ENCODE data around the gene RALGPS1. TPM values are rescaled to one million over a fixed set of nuclear protein-coding genes. Genes with fewer than 3 reads are reported as not detected.
A peak's percentile ranks its signal among the peaks of the same experiment; 100 is the strongest.

Gene RALGPS1
- total and polyA plus RNA-seq, 8 donors = 4.7 to 150 (median 42.2) TPM

DNA sequence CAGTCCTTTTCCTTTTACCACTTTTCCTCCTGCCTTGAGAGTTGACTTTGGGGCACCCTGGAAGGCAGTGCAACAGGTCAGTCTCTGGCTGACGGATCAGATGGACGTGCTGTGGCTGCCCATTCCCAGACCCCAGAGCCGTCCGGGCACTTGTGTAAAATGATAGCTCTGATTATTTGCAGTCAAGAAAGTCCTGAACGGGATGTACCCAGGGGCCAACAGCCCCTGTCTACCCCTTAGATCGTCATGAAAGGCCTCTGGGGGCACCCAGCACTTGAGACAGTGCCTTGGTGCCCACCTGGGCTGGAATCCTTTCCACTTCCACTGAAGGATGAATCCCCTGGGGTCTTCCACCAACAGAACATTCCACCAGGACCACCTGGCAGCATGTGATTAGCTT is 225.6 kb downstream of the RALGPS1 start:
- TF ChIP-seq POLR2A (IDR thresholded peaks at IDR 0.05) = no peak
- TF ChIP-seq POLR2AphosphoS5 (IDR thresholded peaks at IDR 0.05) = no peak
- TF ChIP-seq, protein P1, sequence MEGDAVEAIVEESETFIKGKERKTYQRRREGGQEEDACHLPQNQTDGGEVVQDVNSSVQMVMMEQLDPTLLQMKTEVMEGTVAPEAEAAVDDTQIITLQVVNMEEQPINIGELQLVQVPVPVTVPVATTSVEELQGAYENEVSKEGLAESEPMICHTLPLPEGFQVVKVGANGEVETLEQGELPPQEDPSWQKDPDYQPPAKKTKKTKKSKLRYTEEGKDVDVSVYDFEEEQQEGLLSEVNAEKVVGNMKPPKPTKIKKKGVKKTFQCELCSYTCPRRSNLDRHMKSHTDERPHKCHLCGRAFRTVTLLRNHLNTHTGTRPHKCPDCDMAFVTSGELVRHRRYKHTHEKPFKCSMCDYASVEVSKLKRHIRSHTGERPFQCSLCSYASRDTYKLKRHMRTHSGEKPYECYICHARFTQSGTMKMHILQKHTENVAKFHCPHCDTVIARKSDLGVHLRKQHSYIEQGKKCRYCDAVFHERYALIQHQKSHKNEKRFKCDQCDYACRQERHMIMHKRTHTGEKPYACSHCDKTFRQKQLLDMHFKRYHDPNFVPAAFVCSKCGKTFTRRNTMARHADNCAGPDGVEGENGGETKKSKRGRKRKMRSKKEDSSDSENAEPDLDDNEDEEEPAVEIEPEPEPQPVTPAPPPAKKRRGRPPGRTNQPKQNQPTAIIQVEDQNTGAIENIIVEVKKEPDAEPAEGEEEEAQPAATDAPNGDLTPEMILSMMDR (IDR thresholded peaks at IDR 0.05) = no peak
- no peak for TF ChIP-seq EP300 (IDR thresholded peaks at IDR 0.05)
- Histone ChIP-seq H3K4me1 (peaks cover 0 to 15% (median 7%) of the 10 kb centered on the region in 4 donors), H3K27ac (no peak overlapping the region), H3K9me3 (no peaks in the 10 kb centered on the region), H3K4me3 (no peak overlapping the region), H3K27me3 (no peaks in the 10 kb centered on the region), H3K36me3 (no peaks in the 10 kb centered on the region)
- peak in 1 of 2 donors; percentile 15 for DNase-seq
- intact Hi-C loops (cut with DNase I; ENCODE audit: low total_unique reads) = no loop called here
- WGBS, 5 donors = 93 to 98% (median 95%) methylated on average over 6 of the region's 6 CpGs

DNA sequence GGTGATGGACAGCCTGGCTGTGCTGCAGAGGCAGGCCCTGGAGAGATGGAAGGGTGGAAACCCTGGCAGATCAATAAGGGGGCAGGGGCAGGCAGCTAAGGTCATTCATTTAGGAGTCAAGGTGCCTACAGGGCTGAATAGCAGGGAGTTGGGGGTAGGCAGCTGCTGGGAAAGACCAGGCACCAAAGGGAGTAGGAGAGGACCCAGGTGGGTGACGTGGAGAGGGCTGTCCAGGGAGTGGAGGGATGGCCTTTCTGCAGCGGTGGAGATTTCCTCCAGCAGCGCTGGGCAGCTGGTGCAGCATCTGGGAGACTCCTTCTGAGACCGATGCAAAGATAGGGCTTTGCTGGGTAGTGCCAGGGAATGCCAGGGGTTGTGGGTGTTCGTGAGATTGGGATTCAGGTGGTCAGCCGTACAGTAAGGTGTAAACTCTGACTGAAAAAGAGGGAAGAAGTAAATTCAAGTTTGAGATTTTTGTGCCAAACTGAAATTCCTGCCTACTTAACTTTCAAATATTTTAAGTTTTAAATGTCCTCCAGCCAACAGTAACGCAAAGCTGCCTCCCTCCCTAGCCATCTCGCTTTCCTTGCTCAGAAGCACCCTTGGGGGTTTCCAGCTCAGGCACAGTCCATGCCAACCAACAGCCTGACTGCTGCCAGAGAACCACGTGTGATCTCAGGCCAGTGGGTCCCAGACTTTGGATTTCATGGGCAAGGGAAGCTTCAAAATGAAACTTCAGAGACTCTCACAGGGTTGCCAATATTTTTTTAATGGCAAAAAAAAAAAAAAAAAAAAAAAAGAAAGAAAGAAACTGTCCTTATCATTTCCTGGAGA is 226.5 kb downstream of the RALGPS1 start:
- H3K27me3 ChIP-seq = no peaks in the 10 kb centered on the region
- H3K36me3 ChIP-seq = no peaks in the 10 kb centered on the region
- intact Hi-C loops (cut with DNase I; ENCODE audit: low total_unique reads) = no loop called here
- peak in 1 of 2 donors; percentile 10 for DNase-seq
- H3K9me3 ChIP-seq = no peaks in the 10 kb centered on the region
- H3K4me3 ChIP-seq = no peak overlapping the region
- H3K4me1 ChIP-seq = peaks cover 0 to 6% (median 3%) of the 10 kb centered on the region in 4 donors
- WGBS, 5 donors = 68 to 84% (median 79%) methylated on average over 9 of the region's 9 CpGs
- H3K27ac ChIP-seq = no peak overlapping the region
- TF ChIP-seq POLR2AphosphoS5 (IDR thresholded peaks at IDR 0.05) (no peak), POLR2A (IDR thresholded peaks at IDR 0.05) (no peak), EP300 (IDR thresholded peaks at IDR 0.05) (no peak)
- TF ChIP-seq, protein P1 (IDR thresholded peaks at IDR 0.05) = no peak

DNA sequence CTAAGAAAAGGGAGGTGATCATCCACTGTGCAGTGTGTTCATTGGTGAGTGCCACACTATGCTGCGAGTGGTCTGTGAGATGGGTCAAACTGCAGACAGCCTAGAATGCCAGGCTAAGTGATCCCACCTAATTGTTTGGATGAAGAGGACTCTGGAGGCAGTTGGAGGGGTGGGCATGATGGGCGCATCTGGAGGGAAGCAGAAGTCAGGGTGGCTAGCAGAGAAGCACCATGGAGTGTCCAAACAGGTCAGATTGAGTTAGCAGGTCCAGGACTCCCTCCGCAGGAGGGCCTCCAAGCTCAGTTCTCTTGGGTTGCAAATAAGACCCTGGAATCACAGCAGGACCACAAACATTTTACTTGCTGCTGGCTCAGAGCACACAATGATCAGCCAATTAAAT is 227.7 kb downstream of the RALGPS1 start:
- Histone ChIP-seq H3K4me3 (no peak overlapping the region), H3K27ac (no peak overlapping the region), H3K36me3 (no peaks in the 10 kb centered on the region), H3K27me3 (no peaks in the 10 kb centered on the region), H3K4me1 (no peaks in the 10 kb centered on the region), H3K9me3 (no peaks in the 10 kb centered on the region)
- DNase-seq = peak in 1 of 2 donors; percentile 19
- 95 to 98% (median 97%) methylated on average over 3 of the region's 3 CpGs for WGBS, 5 donors
- TF ChIP-seq, protein P1 (IDR thresholded peaks at IDR 0.05) = no peak
- no peak for TF ChIP-seq POLR2A (IDR thresholded peaks at IDR 0.05)
- TF ChIP-seq EP300 (IDR thresholded peaks at IDR 0.05) = no peak
- TF ChIP-seq POLR2AphosphoS5 (IDR thresholded peaks at IDR 0.05) = no peak
- intact Hi-C loops (cut with DNase I; ENCODE audit: low total_unique reads) = no loop called here

DNA sequence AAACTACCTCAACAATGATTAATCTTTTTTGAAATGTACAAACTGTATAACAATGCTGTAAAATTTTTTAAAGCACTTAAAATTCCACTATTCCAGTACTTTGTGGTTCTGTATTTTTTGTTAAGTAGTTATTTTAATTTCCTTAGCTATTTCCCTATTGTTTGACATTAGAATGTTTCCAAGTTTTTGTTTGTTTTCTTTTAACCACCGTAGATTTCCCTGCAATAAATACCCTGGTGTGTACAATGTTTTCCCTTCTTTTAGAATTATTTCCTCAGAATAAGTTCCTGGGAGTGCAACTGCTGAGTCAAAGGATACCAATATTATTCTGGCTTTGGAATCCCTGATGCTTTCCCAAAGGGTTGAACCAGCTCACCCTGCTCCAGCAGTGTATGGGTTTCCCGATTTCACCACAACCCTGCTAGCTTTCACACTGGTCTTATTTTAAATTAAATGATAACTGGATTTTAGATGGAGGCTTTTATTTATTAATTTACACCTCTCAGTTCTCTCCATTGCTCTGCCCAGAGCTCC is 228.4 kb downstream of the RALGPS1 start:
- WGBS, 5 donors = 50 to 63% (median 59%) methylated on average over 2 of the region's 2 CpGs

More for the DNA sequence above, 228.4 kb downstream of the RALGPS1 start:
- H3K4me1 ChIP-seq = no peaks in the 10 kb centered on the region
- TF ChIP-seq EP300 (IDR thresholded peaks at IDR 0.05) (no peak), POLR2A (IDR thresholded peaks at IDR 0.05) (no peak), POLR2AphosphoS5 (IDR thresholded peaks at IDR 0.05) (no peak)
- TF ChIP-seq, protein P1 (IDR thresholded peaks at IDR 0.05) = no peak
- H3K4me3 ChIP-seq = no peak overlapping the region
- H3K36me3 ChIP-seq = no peaks in the 10 kb centered on the region
- H3K27ac ChIP-seq = peak overlapping the region in 2 of 5 donors; percentile 1 to 63
- no peaks in the 10 kb centered on the region for H3K9me3 ChIP-seq
- DNase-seq = peak in 1 of 2 donors; percentile 4
- no peaks in the 10 kb centered on the region for H3K27me3 ChIP-seq
- intact Hi-C loops (cut with DNase I; ENCODE audit: low total_unique reads) = no loop called here
